T follicular helper cell (primary cell): ENCODE measurements around the gene KIAA0319L.
"Not testable (repeated sequence)": the region's sequence is repeated elsewhere in the genome, so short reads cannot be mapped to it uniquely, and the experiment has no call there.

Source experiments
- DNase-seq: peaks from one replicate; pipeline ENCODE4 v3.0.0-alpha.2; 2020; ENCODE audit warnings: low read depth

The KIAA0319L gene

DNA sequence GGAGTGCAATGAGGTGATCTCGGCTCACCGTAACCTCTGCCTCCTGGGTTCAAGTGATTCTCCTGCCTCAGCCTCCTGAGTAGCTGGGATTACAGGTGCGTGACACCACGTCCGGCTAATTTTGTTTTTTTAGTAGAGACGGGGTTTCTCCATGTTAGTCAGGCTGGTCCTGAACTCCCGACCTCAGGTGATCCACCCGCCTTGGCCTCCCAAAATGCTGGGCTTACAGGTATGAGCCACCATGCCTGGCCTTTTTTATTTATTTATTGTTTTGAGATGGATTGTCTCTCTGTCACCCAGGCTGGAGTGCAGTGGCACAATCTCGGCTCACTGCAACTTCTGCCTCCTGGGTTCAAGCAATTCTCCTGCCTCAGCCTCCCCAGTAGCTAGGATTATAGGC lies 24.4 kb upstream of the KIAA0319L start:
- not testable (repeated sequence) for DNase-seq

DNA sequence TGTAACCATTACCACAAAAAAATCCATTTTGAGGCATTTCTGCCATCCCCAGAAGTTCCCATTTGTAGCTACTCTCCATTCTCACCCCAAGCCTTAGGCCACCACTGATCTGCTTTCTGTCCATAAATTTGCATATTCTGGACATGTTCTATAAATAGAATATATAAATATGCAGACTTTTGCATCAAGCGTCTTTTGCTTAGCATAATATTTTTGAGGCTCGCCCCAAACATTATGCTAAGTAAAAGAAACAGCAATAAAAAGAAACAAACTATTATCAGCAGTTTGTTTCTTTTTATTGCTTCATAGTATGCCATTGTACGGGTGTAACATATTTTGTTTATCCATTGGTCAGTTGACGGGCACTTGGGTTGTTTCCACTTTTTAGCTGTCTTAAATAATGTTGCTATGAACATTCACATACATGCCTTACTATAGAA lies 23.8 kb upstream of the KIAA0319L start:
- DNase-seq, result no peak

DNA sequence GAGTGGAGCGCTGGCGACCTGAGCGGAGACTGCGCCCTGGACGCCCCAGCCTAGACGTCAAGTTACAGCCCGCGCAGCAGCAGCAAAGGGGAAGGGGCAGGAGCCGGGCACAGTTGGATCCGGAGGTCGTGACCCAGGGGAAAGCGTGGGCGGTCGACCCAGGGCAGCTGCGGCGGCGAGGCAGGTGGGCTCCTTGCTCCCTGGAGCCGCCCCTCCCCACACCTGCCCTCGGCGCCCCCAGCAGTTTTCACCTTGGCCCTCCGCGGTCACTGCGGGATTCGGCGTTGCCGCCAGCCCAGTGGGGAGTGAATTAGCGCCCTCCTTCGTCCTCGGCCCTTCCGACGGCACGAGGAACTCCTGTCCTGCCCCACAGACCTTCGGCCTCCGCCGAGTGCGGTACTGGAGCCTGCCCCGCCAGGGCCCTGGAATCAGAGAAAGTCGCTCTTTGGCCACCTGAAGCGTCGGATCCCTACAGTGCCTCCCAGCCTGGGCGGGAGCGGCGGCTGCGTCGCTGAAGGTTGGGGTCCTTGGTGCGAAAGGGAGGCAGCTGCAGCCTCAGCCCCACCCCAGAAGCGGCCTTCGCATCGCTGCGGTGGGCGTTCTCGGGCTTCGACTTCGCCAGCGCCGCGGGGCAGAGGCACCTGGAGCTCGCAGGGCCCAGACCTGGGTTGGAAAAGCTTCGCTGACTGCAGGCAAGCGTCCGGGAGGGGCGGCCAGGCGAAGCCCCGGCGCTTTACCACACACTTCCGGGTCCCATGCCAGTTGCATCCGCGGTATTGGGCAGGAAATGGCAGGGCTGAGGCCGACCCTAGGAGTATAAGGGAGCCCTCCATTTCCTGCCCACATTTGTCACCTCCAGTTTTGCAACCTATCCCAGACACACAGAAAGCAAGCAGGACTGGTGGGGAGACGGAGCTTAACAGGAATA lies 20.1 kb upstream of the KIAA0319L start:
- DNase-seq, result no peak

DNA sequence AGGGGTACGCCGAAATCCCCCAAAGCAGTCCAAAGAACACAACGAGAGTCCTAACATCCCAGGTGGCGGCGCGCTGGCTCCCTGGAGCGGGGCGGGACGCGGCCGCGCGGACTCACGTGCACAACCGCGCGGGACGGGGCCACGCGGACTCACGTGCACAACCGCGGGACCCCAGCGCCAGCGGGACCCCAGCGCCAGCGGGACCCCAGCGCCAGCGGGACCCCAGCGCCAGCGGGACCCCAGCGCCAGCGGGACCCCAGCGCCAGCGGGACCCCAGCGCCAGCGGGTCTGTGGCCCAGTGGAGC lies 19.5 kb upstream of the KIAA0319L start:
- DNase-seq, result not testable (repeated sequence)

GRCh38 chr1:35576061-35576765 lies 19.0 kb upstream of the KIAA0319L start:
- no peak for DNase-seq

GRCh38 chr1:35575416-35575958 lies 18.3 kb upstream of the KIAA0319L start:
- DNase-seq, result no peak

- DNase-seq, result no peak
These were observed 17.6 kb upstream of the KIAA0319L start for GRCh38 chr1:35574655-35575415.

- no peak for DNase-seq
These were observed 17.0 kb upstream of the KIAA0319L start for GRCh38 chr1:35574125-35574654.

DNA sequence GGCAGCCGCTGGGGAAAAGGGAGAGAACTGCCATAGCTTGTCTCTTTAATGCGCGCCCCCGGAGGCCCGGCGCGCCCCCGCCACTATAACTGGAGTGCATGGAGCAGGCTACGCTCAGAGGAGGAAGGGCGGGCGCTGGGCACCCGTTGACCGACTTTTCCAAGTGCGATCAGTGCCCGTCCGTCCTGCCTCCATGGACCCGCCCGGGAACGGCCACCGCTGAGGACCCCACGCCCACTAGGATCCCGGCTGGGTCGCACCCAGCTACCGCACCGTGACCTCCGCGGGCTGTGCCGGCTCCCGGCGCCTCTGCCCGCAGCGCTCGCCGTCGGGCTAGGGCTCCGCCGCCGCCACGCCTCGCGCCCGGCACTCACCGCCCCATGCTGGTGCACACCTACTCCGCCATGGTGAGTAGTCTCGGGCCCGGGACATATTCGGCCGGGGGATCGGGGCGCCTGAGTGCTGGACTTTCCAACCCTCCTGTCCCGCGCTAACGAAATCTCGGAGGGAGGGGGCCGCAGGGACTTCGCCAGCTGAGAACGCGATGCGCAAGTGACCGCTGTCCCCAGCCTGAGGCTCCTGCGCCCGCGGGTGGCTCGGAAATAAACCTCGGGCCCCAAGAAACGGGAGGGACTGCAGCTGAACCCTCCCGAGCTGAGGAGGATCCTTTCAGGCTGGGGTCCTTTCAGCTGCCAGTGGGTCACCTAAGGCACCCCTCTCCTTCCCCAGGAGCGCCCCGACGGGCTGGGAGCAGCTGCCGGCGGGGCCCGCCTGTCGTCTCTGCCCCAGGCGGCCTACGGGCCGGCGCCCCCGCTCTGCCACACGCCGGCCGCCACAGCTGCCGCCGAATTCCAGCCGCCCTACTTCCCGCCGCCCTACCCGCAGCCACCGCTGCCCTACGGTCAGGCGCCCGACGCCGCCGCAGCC lies 16.3 kb upstream of the KIAA0319L start, which contains the start of gene TFAP2E:
Gene TFAP2E (plus strand): TSS at position 117 of the 927 bp plus-strand sequence. CDS start 264 bp downstream, at position 381.
- DNase-seq, result no peak

- no peak for DNase-seq
These were observed 15.1 kb upstream of the KIAA0319L start for GRCh38 chr1:35572296-35572695.

- DNase-seq, result no peak
These were observed 14.1 kb upstream of the KIAA0319L start for GRCh38 chr1:35571263-35571662.

DNA sequence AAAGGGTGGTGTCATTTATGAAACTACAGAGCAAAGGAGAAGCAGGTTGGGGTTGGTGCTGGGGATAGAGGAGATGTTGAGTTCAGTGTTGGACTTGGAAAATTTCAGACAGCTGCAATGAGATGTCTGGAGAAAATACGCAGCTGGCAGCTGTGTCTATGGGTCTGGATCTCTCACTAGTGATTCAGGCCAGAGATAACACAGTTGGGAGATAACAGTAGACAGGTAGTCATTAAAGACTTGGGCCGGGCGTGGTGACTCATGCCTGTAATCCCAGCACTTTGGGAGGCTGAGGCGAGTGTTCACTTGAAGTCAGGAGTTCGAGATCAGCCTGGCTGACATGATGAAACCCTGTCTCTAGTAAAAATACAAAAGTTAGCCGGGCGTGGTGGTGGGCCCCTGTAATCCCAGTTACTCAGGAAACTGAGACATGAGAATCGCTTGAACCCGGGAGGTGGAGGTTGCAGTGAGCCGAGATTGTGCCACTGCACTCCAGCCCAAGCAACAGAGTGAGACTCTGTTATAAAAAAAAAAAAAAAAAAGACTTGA lies 13.5 kb upstream of the KIAA0319L start:
- DNase-seq, result no peak

DNA sequence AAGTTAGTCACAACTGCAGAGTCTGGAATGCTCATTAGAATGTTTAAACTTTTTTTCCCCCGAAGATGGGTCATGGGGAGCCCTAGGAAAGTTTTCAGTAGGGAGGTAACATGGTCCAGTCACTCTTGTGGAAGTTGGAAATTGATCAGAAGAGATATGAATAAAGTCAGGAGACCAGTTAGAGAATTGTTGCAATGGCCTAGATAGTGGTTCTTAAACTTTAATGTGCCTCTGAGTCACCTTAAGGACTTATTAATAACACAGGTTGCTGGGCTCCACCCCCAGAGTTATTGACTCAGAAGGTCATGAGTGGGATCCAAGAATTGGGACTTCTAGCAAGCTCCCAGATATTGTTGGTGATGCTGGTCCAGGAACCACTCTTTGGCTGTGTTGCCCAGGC lies 12.7 kb upstream of the KIAA0319L start:
- DNase-seq, result no peak

DNA sequence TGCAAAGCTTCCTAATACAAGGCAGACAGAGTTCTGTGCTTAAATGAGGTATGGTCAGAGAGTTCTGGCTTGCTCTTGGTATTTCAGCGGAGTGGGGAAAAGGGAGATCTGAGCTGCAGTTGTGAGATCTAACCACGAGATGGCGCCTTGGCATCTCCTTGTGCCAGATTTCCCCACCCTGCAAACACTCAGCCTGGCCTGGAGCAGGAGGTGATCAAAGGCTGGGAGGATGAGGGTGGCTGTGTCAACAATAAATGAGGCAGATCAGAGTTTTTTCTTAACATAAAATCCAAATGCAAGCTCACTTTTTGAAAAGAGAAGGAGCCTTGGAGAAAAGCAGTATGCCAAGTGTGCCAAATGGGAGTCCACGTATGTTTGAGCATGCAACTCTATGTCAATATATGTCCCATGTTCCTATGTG lies 11.8 kb upstream of the KIAA0319L start:
- DNase-seq, result peak; percentile 39

DNA sequence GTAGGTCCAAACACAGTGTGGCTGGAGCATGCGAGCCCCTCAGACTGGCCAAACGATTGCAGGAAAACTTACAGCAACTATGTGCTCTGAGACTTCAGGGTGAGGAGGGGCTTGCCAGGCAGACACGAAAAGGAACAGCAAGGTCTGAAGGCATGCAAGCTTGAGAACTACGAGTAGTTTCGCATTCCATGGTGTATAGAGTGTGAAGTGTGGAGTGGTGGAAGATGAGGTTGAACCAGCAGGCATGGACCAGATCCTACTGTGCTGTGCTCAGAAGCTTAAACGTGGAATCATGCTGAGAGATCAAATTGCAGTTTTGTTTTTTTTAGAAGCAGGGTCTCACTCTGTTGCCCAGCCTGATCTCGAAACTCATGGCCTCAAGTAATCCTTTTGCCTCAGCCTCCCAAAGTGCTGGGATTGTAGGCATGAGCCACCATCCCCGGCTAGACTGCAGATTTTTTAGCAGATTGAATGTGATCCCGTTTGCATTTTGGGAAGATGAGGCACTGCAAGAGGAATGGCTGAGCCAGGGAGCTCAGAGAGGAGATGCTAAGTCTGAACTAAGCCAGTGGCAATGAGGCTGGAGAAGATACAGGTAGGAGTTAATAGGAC lies 10.8 kb upstream of the KIAA0319L start:
- DNase-seq, result no peak

GRCh38 chr1:35565742-35566133 lies 8.5 kb upstream of the KIAA0319L start:
- no peak for DNase-seq

DNA sequence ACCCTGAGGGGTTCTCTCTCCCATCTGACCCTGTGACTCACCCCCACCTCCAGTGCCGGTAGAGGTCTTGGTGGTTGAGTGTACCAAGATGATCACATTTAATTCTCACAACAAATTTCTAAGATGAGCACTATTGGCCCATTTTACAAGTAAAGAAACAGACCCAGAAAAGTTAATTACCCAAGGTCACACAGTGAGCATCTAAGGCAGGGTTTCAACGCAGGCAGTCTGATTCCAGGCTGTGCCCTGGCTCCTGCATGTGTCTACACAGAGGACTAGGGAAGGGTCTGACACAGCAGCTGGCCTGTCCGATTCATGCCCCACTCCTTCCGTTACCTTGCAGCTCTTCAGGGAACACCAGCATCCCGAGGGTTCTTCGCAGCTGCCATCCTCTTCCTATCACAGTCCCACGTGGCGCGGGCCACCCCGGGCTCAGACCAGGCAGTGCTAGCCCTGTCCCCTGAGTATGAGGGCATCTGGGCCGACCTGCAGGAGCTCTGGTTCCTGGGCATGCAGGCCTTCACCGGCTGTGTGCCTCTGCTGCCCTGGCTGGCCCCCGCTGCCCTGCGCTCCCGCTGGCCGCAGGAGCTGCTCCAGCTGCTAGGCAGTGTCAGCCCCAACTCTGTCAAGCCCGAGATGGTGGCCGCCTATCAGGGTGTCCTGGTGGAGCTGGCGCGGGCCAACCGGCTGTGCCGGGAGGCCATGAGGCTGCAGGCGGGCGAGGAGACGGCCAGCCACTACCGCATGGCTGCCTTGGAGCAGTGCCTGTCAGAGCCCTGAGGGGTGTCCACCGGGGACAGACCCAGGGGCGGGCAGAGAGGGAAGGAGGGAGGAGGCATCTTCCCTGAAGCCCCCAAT lies 7.9 kb upstream of the KIAA0319L start:
- DNase-seq, result no peak

- peak; percentile 67 for DNase-seq
These were observed 7.1 kb upstream of the KIAA0319L start for GRCh38 chr1:35564037-35564883.
